ENCODE measurements around the gene TPPP3. TPM values are rescaled to one million over a fixed set of nuclear protein-coding genes. Genes with fewer than 3 reads are reported as not detected.
"Not testable (repeated sequence)": the region's sequence is repeated elsewhere in the genome, so short reads cannot be mapped to it uniquely, and the experiment has no call there.

The TPPP3 gene
- polyA plus RNA-seq, 6 donors from 2014 or later = not detected

GRCh38 chr16:67357561-67357960 is 35.7 kb downstream of the TPPP3 start:
- Mint-ChIP-seq H3K27me3 (peaks cover 0 to 15% (median 4%) of the 10 kb centered on the region in 3 donors), H3K27ac (no peak overlapping the region), H3K4me3 (no peak overlapping the region), H3K36me3 (no peaks in the 10 kb centered on the region), H3K9me3 (no peaks in the 10 kb centered on the region), H3K4me1 (no peaks in the 10 kb centered on the region)
- no peak for ATAC-seq (ENCODE audit: low read depth in 2 of 2)
- DNase-seq = no peak

- no peaks in the 10 kb centered on the region for H3K9me3 Mint-ChIP-seq
- no peak for ATAC-seq (ENCODE audit: low read depth in 2 of 2)
- no peaks in the 10 kb centered on the region for H3K36me3 Mint-ChIP-seq
- H3K27ac Mint-ChIP-seq = no peak overlapping the region
- no peak for DNase-seq
- H3K27me3 Mint-ChIP-seq = peaks cover 0 to 15% (median 4%) of the 10 kb centered on the region in 3 donors
- no peak overlapping the region for H3K4me3 Mint-ChIP-seq
- H3K4me1 Mint-ChIP-seq = no peaks in the 10 kb centered on the region
These were observed 36.9 kb downstream of the TPPP3 start for GRCh38 chr16:67356396-67356795.

- not testable (repeated sequence) for H3K4me3 Mint-ChIP-seq; H3K4me1 Mint-ChIP-seq; H3K9me3 Mint-ChIP-seq; H3K27ac Mint-ChIP-seq; DNase-seq; ATAC-seq (ENCODE audit: low read depth in 2 of 2); H3K36me3 Mint-ChIP-seq
- peaks cover 0 to 15% (median 4%) of the 10 kb centered on the region in 3 donors for H3K27me3 Mint-ChIP-seq
These were observed 40.8 kb downstream of the TPPP3 start for GRCh38 chr16:67352463-67352862.

- ATAC-seq (ENCODE audit: low read depth in 2 of 2) = no peak
- DNase-seq = no peak
- Mint-ChIP-seq H3K27me3 (no peaks in the 10 kb centered on the region), H3K4me3 (peak overlapping the region in 1 of 8 donors; percentile 44), H3K27ac (no peak overlapping the region), H3K36me3 (no peaks in the 10 kb centered on the region), H3K4me1 (no peaks in the 10 kb centered on the region), H3K9me3 (no peaks in the 10 kb centered on the region)
These were observed 43.0 kb downstream of the TPPP3 start for GRCh38 chr16:67350324-67350723.

- ATAC-seq (ENCODE audit: low read depth in 2 of 2) = peak; percentile 69 to 85
- peak; percentile 33 for DNase-seq
- Mint-ChIP-seq H3K36me3 (no peaks in the 10 kb centered on the region), H3K9me3 (no peaks in the 10 kb centered on the region), H3K4me1 (no peaks in the 10 kb centered on the region), H3K4me3 (no peak overlapping the region), H3K27ac (no peak overlapping the region), H3K27me3 (no peaks in the 10 kb centered on the region)
These were observed 44.1 kb downstream of the TPPP3 start for GRCh38 chr16:67349172-67349571.

GRCh38 chr16:67346341-67346740 is 47.0 kb downstream of the TPPP3 start:
- H3K27ac Mint-ChIP-seq = no peak overlapping the region
- H3K4me3 Mint-ChIP-seq = no peak overlapping the region
- H3K4me1 Mint-ChIP-seq = no peaks in the 10 kb centered on the region
- no peaks in the 10 kb centered on the region for H3K9me3 Mint-ChIP-seq
- no peaks in the 10 kb centered on the region for H3K27me3 Mint-ChIP-seq
- ATAC-seq (ENCODE audit: low read depth in 2 of 2) (no peak), DNase-seq (no peak)
- no peaks in the 10 kb centered on the region for H3K36me3 Mint-ChIP-seq

- Mint-ChIP-seq H3K27ac (peak overlapping the region in 3 of 6 donors; percentile 3 to 32 (median 29)), H3K27me3 (no peaks in the 10 kb centered on the region), H3K9me3 (no peaks in the 10 kb centered on the region), H3K4me1 (no peaks in the 10 kb centered on the region), H3K4me3 (no peak overlapping the region), H3K36me3 (no peaks in the 10 kb centered on the region)
- DNase-seq (no peak), ATAC-seq (ENCODE audit: low read depth in 2 of 2) (no peak)
These were observed 47.9 kb downstream of the TPPP3 start for GRCh38 chr16:67345401-67345800.

GRCh38 chr16:67342616-67343015 is 50.7 kb downstream of the TPPP3 start:
- Mint-ChIP-seq H3K4me3 (no peak overlapping the region), H3K9me3 (no peaks in the 10 kb centered on the region), H3K27ac (no peak overlapping the region), H3K27me3 (no peaks in the 10 kb centered on the region), H3K4me1 (no peaks in the 10 kb centered on the region), H3K36me3 (no peaks in the 10 kb centered on the region)
- ATAC-seq (ENCODE audit: low read depth in 2 of 2) (no peak), DNase-seq (no peak)

GRCh38 chr16:67341250-67341649 is 52.0 kb downstream of the TPPP3 start:
- H3K36me3 Mint-ChIP-seq = no peaks in the 10 kb centered on the region
- no peak for ATAC-seq (ENCODE audit: low read depth in 2 of 2)
- no peaks in the 10 kb centered on the region for H3K27me3 Mint-ChIP-seq
- H3K27ac Mint-ChIP-seq = no peak overlapping the region
- DNase-seq = no peak
- peaks cover 0 to 1% (median 0%) of the 10 kb centered on the region in 7 donors for H3K9me3 Mint-ChIP-seq
- no peaks in the 10 kb centered on the region for H3K4me1 Mint-ChIP-seq
- no peak overlapping the region for H3K4me3 Mint-ChIP-seq

Other genes starting within 250 kb of the TPPP3 start
- gene B3GNT9, start 242.5 kb downstream of the TPPP3 start, polyA plus RNA-seq (ENCODE audit: low read depth in 6 of 6) = under 1 TPM in 4 of 6 donors, not detected in 2; 0.09 to 0.73 (median 0.36) TPM
- gene TRADD, start 233.6 kb downstream of the TPPP3 start, polyA plus RNA-seq (ENCODE audit: low read depth in 6 of 6) = 10 to 100 TPM; 46.2 to 62.9 (median 54.4) TPM
- 1 to 10 TPM in 5 of 6 donors, not detected in 1; 1.0 to 2.0 (median 1.5) TPM for gene FBXL8, start 233.5 kb downstream of the TPPP3 start, polyA plus RNA-seq (ENCODE audit: low read depth in 6 of 6)
- not detected for gene HSF4, start 228.8 kb downstream of the TPPP3 start, polyA plus RNA-seq (ENCODE audit: low read depth in 6 of 6)
- gene NOL3, start 223.0 kb downstream of the TPPP3 start, polyA plus RNA-seq (ENCODE audit: low read depth in 6 of 6) = under 1 TPM in 1 of 6 donors, not detected in 5; 0.27 TPM
- under 1 TPM in 4 of 6 donors, not detected in 2; 0.33 to 0.40 (median 0.40) TPM for gene MATCAP1, start 209.5 kb downstream of the TPPP3 start, polyA plus RNA-seq (ENCODE audit: low read depth in 6 of 6)
- under 1 TPM in 3 of 6 donors, not detected in 3; 0.12 to 0.19 (median 0.15) TPM for gene EXOC3L1, start 203.4 kb downstream of the TPPP3 start, polyA plus RNA-seq (ENCODE audit: low read depth in 6 of 6)
- 10 to 100 TPM; 54.0 to 75.9 (median 61.7) TPM for gene E2F4, start 201.3 kb downstream of the TPPP3 start, polyA plus RNA-seq (ENCODE audit: low read depth in 6 of 6)
- under 1 TPM in 5 of 6 donors, not detected in 1; 0.14 to 0.48 (median 0.39) TPM for gene ELMO3, start 194.4 kb downstream of the TPPP3 start, polyA plus RNA-seq (ENCODE audit: low read depth in 6 of 6)
- 10 to 100 TPM; 44.9 to 66.7 (median 55.0) TPM for gene TMEM208, start 166.4 kb downstream of the TPPP3 start, polyA plus RNA-seq (ENCODE audit: low read depth in 6 of 6)
- gene FHOD1, start 146.0 kb downstream of the TPPP3 start, polyA plus RNA-seq (ENCODE audit: low read depth in 6 of 6) = 1 to 10 TPM; 1.4 to 4.8 (median 2.3) TPM
- gene SLC9A5, start 144.5 kb downstream of the TPPP3 start, polyA plus RNA-seq (ENCODE audit: low read depth in 6 of 6) = under 1 TPM in 4 of 6 donors, not detected in 2; 0.08 to 0.14 (median 0.10) TPM
- gene PLEKHG4, start 114.0 kb downstream of the TPPP3 start, polyA plus RNA-seq (ENCODE audit: low read depth in 6 of 6) = 1 to 10 TPM in 1 of 6 donors, under 1 TPM in 4, not detected in 1; 0.13 to 6.0 (median 0.62) TPM
- under 1 TPM in 1 of 6 donors, not detected in 5; 0.26 TPM for gene KCTD19, start 66.8 kb downstream of the TPPP3 start, polyA plus RNA-seq (ENCODE audit: low read depth in 6 of 6)
- gene LRRC36, start 66.7 kb downstream of the TPPP3 start, polyA plus RNA-seq (ENCODE audit: low read depth in 6 of 6) = under 1 TPM in 1 of 6 donors, not detected in 5; 0.48 TPM
- gene ZDHHC1, start 23.0 kb upstream of the TPPP3 start, polyA plus RNA-seq (ENCODE audit: low read depth in 6 of 6) = under 1 TPM in 3 of 6 donors, not detected in 3; 0.17 to 0.23 (median 0.21) TPM
- gene HSD11B2, start 37.6 kb upstream of the TPPP3 start, polyA plus RNA-seq (ENCODE audit: low read depth in 6 of 6) = not detected
- gene ATP6V0D1, start 87.7 kb upstream of the TPPP3 start, polyA plus RNA-seq (ENCODE audit: low read depth in 6 of 6) = 100 to 1,000 TPM; 136 to 255 (median 157) TPM
- gene AGRP, start 90.0 kb upstream of the TPPP3 start, polyA plus RNA-seq (ENCODE audit: low read depth in 6 of 6) = not detected
- gene RIPOR1, start 135.3 kb upstream of the TPPP3 start, polyA plus RNA-seq (ENCODE audit: low read depth in 6 of 6) = 10 to 100 TPM in 5 of 6 donors, 1 to 10 TPM in 1; 3.4 to 34.5 (median 16.5) TPM
- gene CTCF, start 169.0 kb upstream of the TPPP3 start, polyA plus RNA-seq (ENCODE audit: low read depth in 6 of 6) = 10 to 100 TPM; 40.2 to 93.3 (median 67.8) TPM

Measured in naive B cell (primary cell).